ENCODE data around the gene PRRC2B.
"Not testable (repeated sequence)": the region's sequence is repeated elsewhere in the genome, so short reads cannot be mapped to it uniquely, and the experiment has no call there.

The PRRC2B gene

GRCh38 chr9:131393622-131394463 lies at the start of gene PRRC2B:
PRRC2B (plus strand) TSS chr9:131394086; CDS start chr9:131430145, 36,059 bp downstream.
- DNase-seq (ENCODE audit: low spot score), result peak; percentile 81
- H3K4me3 Mint-ChIP-seq, result peak within 1 kb of the TSS; percentile 93
- peak within 1 kb of the TSS; percentile 92 for H3K27ac Mint-ChIP-seq
- H3K36me3 Mint-ChIP-seq (ENCODE audit: low read depth), result peaks cover 17% of the 10 kb centered on the region
- H3K27me3 Mint-ChIP-seq (ENCODE audit: low read depth), result no peaks in the 10 kb centered on the region
- no peaks in the 10 kb centered on the region for H3K9me3 Mint-ChIP-seq
- H3K4me1 Mint-ChIP-seq (ENCODE audit: low read depth), result peaks cover 45% of the 10 kb centered on the region

GRCh38 chr9:131344931-131345535 lies 48.9 kb upstream of the PRRC2B start:
- DNase-seq (ENCODE audit: low spot score); H3K27ac Mint-ChIP-seq; H3K36me3 Mint-ChIP-seq (ENCODE audit: low read depth); H3K9me3 Mint-ChIP-seq; H3K4me1 Mint-ChIP-seq (ENCODE audit: low read depth); H3K4me3 Mint-ChIP-seq: not testable (repeated sequence)
- peaks cover 34% of the 10 kb centered on the region for H3K27me3 Mint-ChIP-seq (ENCODE audit: low read depth)

- H3K27me3 Mint-ChIP-seq (ENCODE audit: low read depth), result peaks cover 21% of the 10 kb centered on the region
- no peaks in the 10 kb centered on the region for H3K36me3 Mint-ChIP-seq (ENCODE audit: low read depth)
- H3K9me3 Mint-ChIP-seq, result no peaks in the 10 kb centered on the region
- H3K27ac Mint-ChIP-seq, result no peak overlapping the region
- H3K4me1 Mint-ChIP-seq (ENCODE audit: low read depth), result peaks cover 11% of the 10 kb centered on the region
- H3K4me3 Mint-ChIP-seq, result no peak overlapping the region
- DNase-seq (ENCODE audit: low spot score), result no peak
Measured at GRCh38 chr9:131346559-131346958, 47.3 kb upstream of the PRRC2B start.

GRCh38 chr9:131347376-131348020 lies 46.4 kb upstream of the PRRC2B start:
- no peaks in the 10 kb centered on the region for H3K9me3 Mint-ChIP-seq

GRCh38 chr9:131348631-131349521 lies 45.0 kb upstream of the PRRC2B start:
- peaks cover 11% of the 10 kb centered on the region for H3K4me1 Mint-ChIP-seq (ENCODE audit: low read depth)
- H3K36me3 Mint-ChIP-seq (ENCODE audit: low read depth), result no peaks in the 10 kb centered on the region
- H3K27ac Mint-ChIP-seq, result no peak overlapping the region
- H3K9me3 Mint-ChIP-seq, result no peaks in the 10 kb centered on the region
- DNase-seq (ENCODE audit: low spot score), result no peak
- peaks cover 2% of the 10 kb centered on the region for H3K27me3 Mint-ChIP-seq (ENCODE audit: low read depth)
- H3K4me3 Mint-ChIP-seq, result no peak overlapping the region

More at GRCh38 chr9:131347376-131348020, 46.4 kb upstream of the PRRC2B start:
- no peaks in the 10 kb centered on the region for H3K36me3 Mint-ChIP-seq (ENCODE audit: low read depth)
- peaks cover 14% of the 10 kb centered on the region for H3K27me3 Mint-ChIP-seq (ENCODE audit: low read depth)
- peaks cover 11% of the 10 kb centered on the region for H3K4me1 Mint-ChIP-seq (ENCODE audit: low read depth)
- no peak for DNase-seq (ENCODE audit: low spot score)
- no peak overlapping the region for H3K27ac Mint-ChIP-seq
- no peak overlapping the region for H3K4me3 Mint-ChIP-seq

- no peak for DNase-seq (ENCODE audit: low spot score)
- Mint-ChIP-seq H3K27ac (no peak overlapping the region), H3K27me3 (ENCODE audit: low read depth) (no peaks in the 10 kb centered on the region), H3K4me3 (no peak overlapping the region), H3K36me3 (ENCODE audit: low read depth) (no peaks in the 10 kb centered on the region), H3K9me3 (no peaks in the 10 kb centered on the region), H3K4me1 (ENCODE audit: low read depth) (peaks cover 11% of the 10 kb centered on the region)
Measured at GRCh38 chr9:131349522-131349880, 44.4 kb upstream of the PRRC2B start.

- H3K4me1 Mint-ChIP-seq (ENCODE audit: low read depth), result peaks cover 10% of the 10 kb centered on the region
- H3K27ac Mint-ChIP-seq, result peak overlapping the region; percentile 36
- peak overlapping the region; percentile 22 for H3K4me3 Mint-ChIP-seq
- DNase-seq (ENCODE audit: low spot score), result peak; percentile 77
- H3K27me3 Mint-ChIP-seq (ENCODE audit: low read depth), result no peaks in the 10 kb centered on the region
- no peaks in the 10 kb centered on the region for H3K36me3 Mint-ChIP-seq (ENCODE audit: low read depth)
- H3K9me3 Mint-ChIP-seq, result no peaks in the 10 kb centered on the region
Measured at GRCh38 chr9:131349881-131350563, 43.9 kb upstream of the PRRC2B start.

GRCh38 chr9:131356479-131356878 lies 37.4 kb upstream of the PRRC2B start:
- not testable (repeated sequence) for H3K4me3 Mint-ChIP-seq; H3K27ac Mint-ChIP-seq; H3K36me3 Mint-ChIP-seq (ENCODE audit: low read depth); H3K9me3 Mint-ChIP-seq; H3K27me3 Mint-ChIP-seq (ENCODE audit: low read depth); DNase-seq (ENCODE audit: low spot score)
- peaks cover 14% of the 10 kb centered on the region for H3K4me1 Mint-ChIP-seq (ENCODE audit: low read depth)

- Mint-ChIP-seq H3K4me3 (no peak overlapping the region), H3K9me3 (no peaks in the 10 kb centered on the region), H3K4me1 (ENCODE audit: low read depth) (peaks cover 15% of the 10 kb centered on the region), H3K27me3 (ENCODE audit: low read depth) (no peaks in the 10 kb centered on the region), H3K27ac (peak overlapping the region; percentile 43), H3K36me3 (ENCODE audit: low read depth) (peaks cover 2% of the 10 kb centered on the region)
- no peak for DNase-seq (ENCODE audit: low spot score)
Measured at GRCh38 chr9:131358556-131358955, 35.3 kb upstream of the PRRC2B start.

- H3K27me3 Mint-ChIP-seq (ENCODE audit: low read depth), result no peaks in the 10 kb centered on the region
- H3K9me3 Mint-ChIP-seq, result no peaks in the 10 kb centered on the region
- DNase-seq (ENCODE audit: low spot score), result no peak
- H3K36me3 Mint-ChIP-seq (ENCODE audit: low read depth), result peaks cover 2% of the 10 kb centered on the region
- H3K4me3 Mint-ChIP-seq, result peak overlapping the region; percentile 51
- H3K4me1 Mint-ChIP-seq (ENCODE audit: low read depth), result peaks cover 15% of the 10 kb centered on the region
- no peak overlapping the region for H3K27ac Mint-ChIP-seq
Measured at GRCh38 chr9:131361202-131361833, 32.6 kb upstream of the PRRC2B start.

GRCh38 chr9:131365546-131365945 lies 28.3 kb upstream of the PRRC2B start:
- no peak overlapping the region for H3K4me3 Mint-ChIP-seq
- H3K9me3 Mint-ChIP-seq, result no peaks in the 10 kb centered on the region
- no peaks in the 10 kb centered on the region for H3K27me3 Mint-ChIP-seq (ENCODE audit: low read depth)
- H3K27ac Mint-ChIP-seq, result no peak overlapping the region
- no peak for DNase-seq (ENCODE audit: low spot score)
- peaks cover 2% of the 10 kb centered on the region for H3K36me3 Mint-ChIP-seq (ENCODE audit: low read depth)
- H3K4me1 Mint-ChIP-seq (ENCODE audit: low read depth), result peaks cover 12% of the 10 kb centered on the region

- H3K9me3 Mint-ChIP-seq, result no peaks in the 10 kb centered on the region
- H3K27me3 Mint-ChIP-seq (ENCODE audit: low read depth), result no peaks in the 10 kb centered on the region
- no peak for DNase-seq (ENCODE audit: low spot score)
- no peak overlapping the region for H3K27ac Mint-ChIP-seq
- no peak overlapping the region for H3K4me3 Mint-ChIP-seq
- H3K36me3 Mint-ChIP-seq (ENCODE audit: low read depth), result no peaks in the 10 kb centered on the region
- H3K4me1 Mint-ChIP-seq (ENCODE audit: low read depth), result peaks cover 2% of the 10 kb centered on the region
Measured at GRCh38 chr9:131366761-131367401, 27.0 kb upstream of the PRRC2B start.
